NCI-H446 (cell line): ENCODE measurements around the gene PLXNA2.
A peak's percentile ranks its signal among the peaks of the same experiment; 100 is the strongest.

Experiments used
- DNase-seq, 2 experiments: peaks; one replicate each; lab custom pipeline; 2025; lab: John Stamatoyannopoulos, UW

Gene PLXNA2

GRCh38 chr1:208242146-208242545 lies 2.0 kb downstream of the PLXNA2 start:
- no peak for DNase-seq

GRCh38 chr1:208241512-208241911 lies 2.7 kb downstream of the PLXNA2 start:
- DNase-seq, result no peak

- DNase-seq, result no peak
Observed at GRCh38 chr1:208240662-208241355, 3.4 kb downstream of the PLXNA2 start.

GRCh38 chr1:208239473-208240381 lies 4.5 kb downstream of the PLXNA2 start:
- DNase-seq, result no peak

GRCh38 chr1:208238710-208239472 lies 5.3 kb downstream of the PLXNA2 start:
- DNase-seq, result peak; percentile 12 to 59

- DNase-seq, result no peak
Observed at GRCh38 chr1:208237241-208237640, 6.9 kb downstream of the PLXNA2 start.

GRCh38 chr1:208235982-208236761 lies 8.0 kb downstream of the PLXNA2 start:
- no peak for DNase-seq

- DNase-seq, result no peak
Observed at GRCh38 chr1:208235356-208235981, 8.7 kb downstream of the PLXNA2 start.

- DNase-seq, result no peak
Observed at GRCh38 chr1:208234721-208235120, 9.5 kb downstream of the PLXNA2 start.

- DNase-seq, result no peak
Observed at GRCh38 chr1:208233978-208234377, 10.2 kb downstream of the PLXNA2 start.

GRCh38 chr1:208233546-208233945 lies 10.6 kb downstream of the PLXNA2 start:
- peak; percentile 44 to 77 for DNase-seq

GRCh38 chr1:208232662-208233038 lies 11.5 kb downstream of the PLXNA2 start:
- DNase-seq, result no peak

- DNase-seq, result peak in 1 of 2 experiments; percentile 53
Observed at GRCh38 chr1:208231881-208232661, 12.1 kb downstream of the PLXNA2 start.

- no peak for DNase-seq
Observed at GRCh38 chr1:208230668-208231529, 13.3 kb downstream of the PLXNA2 start.

- no peak for DNase-seq
Observed at GRCh38 chr1:208228550-208228949, 15.6 kb downstream of the PLXNA2 start.

- DNase-seq, result no peak
Observed at GRCh38 chr1:208228026-208228425, 16.2 kb downstream of the PLXNA2 start.

GRCh38 chr1:208227366-208227765 lies 16.8 kb downstream of the PLXNA2 start:
- no peak for DNase-seq

GRCh38 chr1:208225954-208226937 lies 17.9 kb downstream of the PLXNA2 start:
- DNase-seq, result no peak
